DND-41 (cell line): Measurements from ENCODE around the gene FAM20B.

Experiments
- CTCF ChIP-seq: IDR thresholded peaks from 2 replicates; pipeline ENCODE4 v1.5.1; 2012; ENCODE audit warnings: borderline replicate concordance, low read length, moderate library complexity, mild to moderate bottlenecking; ENCODE audit not compliant: poor library complexity, severe bottlenecking; ENCODE audit errors: extremely low read depth
- EZH2 ChIP-seq: IDR thresholded peaks from 3 replicates; pipeline ENCODE4 v1.6.1; 2012; ENCODE audit warnings: borderline replicate concordance, low read depth, mild to moderate bottlenecking, moderate library complexity, low read length, inconsistent platforms; ENCODE audit not compliant: severe bottlenecking

- peak; percentile 45 for TF ChIP-seq CTCF
- TF ChIP-seq EZH2 = no peak
Observed at GRCh38 chr1:179105393-179105792, 79.7 kb downstream of the FAM20B start.
